A549 (cell line): ENCODE measurements around the gene PFKFB3. TPM values are rescaled to one million over a fixed set of nuclear protein-coding genes. Genes with fewer than 3 reads are reported as not detected.
A peak's percentile ranks its signal among the peaks of the same experiment; 100 is the strongest.

ENCODE experiments used
- ATAC-seq, 2 experiments: fragments of 200-7000 bp in 1 of 2; fragments of >200 bp in 1 of 2; cut with Nextera tagmentation in 1 of 2; cut with Tn5 transposase in 1 of 2; 3 replicates each; pipeline versions ENCODE4 v1.8.0 to v1.9.1; 2018 to 2020; ENCODE audit warnings: mild to moderate bottlenecking in 1 of 2, moderate library complexity in 1 of 2
- CTCF ChIA-PET: fragments of 300-600 bp; sonication (Branson Sonifier 250); formaldehyde crosslinking; extraction: SDS; loops from one replicate; lab custom pipeline; 2021; ENCODE audit warnings: antibody characterized with exemption, inconsistent platforms; lab: Yijun Ruan, JAX
- POLR2A ChIA-PET: fragments of 350-600 bp; formaldehyde crosslinking; extraction: SDS; loops from one replicate; lab custom pipeline; 2021; ENCODE audit warnings: antibody characterized with exemption, inconsistent platforms; lab: Yijun Ruan, JAX
- DNase-seq, 2 experiments: peaks; one replicate each; pipeline versions ENCODE4 v3.0.0 to v3.0.0-alpha.2; 2011 to 2016; ENCODE audit warnings: low read depth in 1 of 2, low spot score in 1 of 2
- FAIRE-seq: peaks from 2 replicates; lab custom pipeline; 2011; peaks lifted over from hg19 to GRCh38; lab: Jason Lieb, UNC
- H3K27ac ChIP-seq, 2 experiments: fragments of >200 bp; sonication (Bioruptor Twin); formaldehyde crosslinking; 3 replicates each; pipeline ENCODE4 v1.5.1; 2016 to 2017
- H3K4me1 ChIP-seq: fragments of >200 bp; sonication (Bioruptor Twin); formaldehyde crosslinking; 3 replicates; pipeline ENCODE4 v1.6.1; 2016
- H3K4me2 ChIP-seq: fragments of >200 bp; sonication (Bioruptor Twin); formaldehyde crosslinking; 3 replicates; pipeline ENCODE4 v1.6.1; 2016
- H3K4me3 ChIP-seq: fragments of >200 bp; sonication (Bioruptor Twin); formaldehyde crosslinking; 3 replicates; pipeline ENCODE4 v1.5.1; 2016
- H3K9me3 ChIP-seq: fragments of >200 bp; sonication (Bioruptor Twin); formaldehyde crosslinking; 3 replicates; pipeline ENCODE4 v1.6.1; 2016
- ATOH8 ChIP-seq: fragments of 250-450 bp; sonication (Bioruptor Pico); IDR thresholded peaks from 2 replicates; pipeline ENCODE4 v1.5.0; 2020; ENCODE audit warnings: low read depth, mild to moderate bottlenecking, moderate library complexity
- BCL3 ChIP-seq: fragments of >200 bp; sonication (Bioruptor Twin); formaldehyde crosslinking; IDR thresholded peaks from 3 replicates; pipeline ENCODE4 v1.6.1; 2016
- BHLHE40 ChIP-seq: IDR thresholded peaks from 2 replicates; pipeline ENCODE4 v1.6.1; 2012; ENCODE audit warnings: low read depth, low read length, inconsistent platforms
- CBX8 ChIP-seq: fragments of 200-600 bp; sonication (generic); IDR thresholded peaks from 2 replicates; pipeline ENCODE4 v1.6.1; 2016
- CEBPB ChIP-seq, 2 experiments: fragments of >200 bp in 1 of 2; sonication (Bioruptor Twin) in 1 of 2; formaldehyde crosslinking in 1 of 2; IDR thresholded peaks; 2 replicates each; pipeline ENCODE4 v1.6.1; 2012 to 2016
- CHD2 ChIP-seq: fragments of 150-350 bp; IDR thresholded peaks from 2 replicates; pipeline ENCODE4 v1.6.1; 2014; ENCODE audit warnings: low read length; ENCODE audit not compliant: partially characterized antibody
- EHMT2 ChIP-seq: fragments of 200-600 bp; sonication (generic); IDR thresholded peaks from 2 replicates; pipeline ENCODE4 v1.6.1; 2016; ENCODE audit warnings: antibody characterized with exemption, low read depth, mild to moderate bottlenecking, moderate library complexity
- FOSL2 ChIP-seq, 2 experiments: fragments of 450-650 bp in 1 of 2; fragments of >200 bp in 1 of 2; sonication (Bioruptor Twin) in 1 of 2; formaldehyde crosslinking; IDR thresholded peaks; 2 replicates each; pipeline versions ENCODE4 v1.5.0 to v1.6.1; 2016 to 2020; ENCODE audit warnings: mild to moderate bottlenecking in 1 of 2, moderate library complexity in 1 of 2
- FOXS1 ChIP-seq: fragments of 250-450 bp; sonication (Bioruptor Pico); IDR thresholded peaks from 2 replicates; pipeline ENCODE4 v1.5.0; 2020; ENCODE audit warnings: mild to moderate bottlenecking, moderate library complexity
- HDAC2 ChIP-seq: fragments of 200-600 bp; sonication (generic); IDR thresholded peaks from 2 replicates; pipeline ENCODE4 v1.6.1; 2016
- HEYL ChIP-seq: fragments of 250-450 bp; sonication (Bioruptor Pico); IDR thresholded peaks from 2 replicates; pipeline ENCODE4 v1.8.0; 2021; ENCODE audit warnings: mild to moderate bottlenecking, moderate library complexity
- HMGXB4 ChIP-seq: fragments of 250-450 bp; sonication (Bioruptor Pico); IDR thresholded peaks from 2 replicates; pipeline ENCODE4 v1.5.0; 2021; ENCODE audit warnings: mild to moderate bottlenecking, moderate library complexity, borderline replicate concordance
- HOXB13 ChIP-seq: fragments of 250-450 bp; sonication (Bioruptor Pico); IDR thresholded peaks from 2 replicates; pipeline ENCODE4 v1.5.0; 2020; ENCODE audit warnings: low read depth, mild to moderate bottlenecking, moderate library complexity
- JUN ChIP-seq, 2 experiments: fragments of >200 bp; sonication (Bioruptor Twin); formaldehyde crosslinking; IDR thresholded peaks; 2 replicates in 1 of 2; 3 replicates in 1 of 2; pipeline ENCODE4 v1.6.1; 2016 to 2017
- JUNB ChIP-seq: fragments of >200 bp; sonication (Bioruptor Twin); formaldehyde crosslinking; IDR thresholded peaks from 2 replicates; pipeline ENCODE4 v1.6.1; 2016
- MAX ChIP-seq: IDR thresholded peaks from 2 replicates; pipeline ENCODE4 v1.6.1; 2012
- MYC ChIP-seq: IDR thresholded peaks from 2 replicates; pipeline ENCODE4 v1.6.1; 2012; ENCODE audit warnings: mild to moderate bottlenecking, inconsistent platforms, low read length, improper control_type of control experiment, borderline replicate concordance
- PHF8 ChIP-seq: fragments of 200-600 bp; sonication (generic); IDR thresholded peaks from 2 replicates; pipeline ENCODE4 v1.6.1; 2016; ENCODE audit warnings: low read depth, mild to moderate bottlenecking, antibody characterized with exemption, moderate library complexity, borderline replicate concordance
- RAD21 ChIP-seq, 2 experiments: fragments of >200 bp in 1 of 2; sonication (Bioruptor Twin) in 1 of 2; formaldehyde crosslinking in 1 of 2; IDR thresholded peaks in 1 of 2; conservative IDR thresholded peaks in 1 of 2; 2 replicates in 1 of 2; 3 replicates in 1 of 2; pipeline ENCODE4 v1.6.1; 2012 to 2018; ENCODE audit warnings: inconsistent platforms in 1 of 2
- RARB ChIP-seq: fragments of 250-450 bp; sonication (Bioruptor Pico); IDR thresholded peaks from 2 replicates; pipeline ENCODE4 v1.8.0; 2021; ENCODE audit warnings: mild to moderate bottlenecking, moderate library complexity
- RCOR1 ChIP-seq: fragments of 150-350 bp; IDR thresholded peaks from 2 replicates; pipeline ENCODE4 v1.6.1; 2014; ENCODE audit warnings: antibody characterized with exemption, low read length, low read depth
- TFCP2L1 ChIP-seq: fragments of 250-450 bp; sonication (Bioruptor Pico); IDR thresholded peaks from 2 replicates; pipeline ENCODE4 v1.5.0; 2021; ENCODE audit warnings: mild to moderate bottlenecking
- USF2 ChIP-seq: fragments of 450-650 bp; IDR thresholded peaks from 2 replicates; pipeline ENCODE4 v1.6.1; 2014; ENCODE audit warnings: antibody characterized with exemption
- ZNF302 ChIP-seq: fragments of 250-450 bp; sonication (Bioruptor Pico); IDR thresholded peaks from 2 replicates; pipeline ENCODE4 v1.9.0; 2021; ENCODE audit warnings: inconsistent platforms, mild to moderate bottlenecking, moderate library complexity
- WGBS: methylation state at CpG from one replicate; pipeline ENCODE4 v1.1.6; 2017; ENCODE audit errors: missing lambda C conversion rate; 5-methylcytosine and 5-hydroxymethylcytosine counted together
- polyA plus RNA-seq, 4 experiments: library from polyadenylated mRNA; depleted of rRNA in 3 of 4; stranded (reverse); fragments of >200 nt; fragmentation: RNase III in 1 of 4; extraction: RNeasy Plus Mini Kit Qiagen cat#74134 plus additional on column Dnase treatment in 1 of 4; gene quantifications; 2 replicates in 3 of 4; 3 replicates in 1 of 4; pipeline ENCODE4 v1.2.3, GENCODE V29; 2011 to 2017

Gene PFKFB3
- polyA plus RNA-seq, 2 of the 4 experiments (the other 2 are of a cell fraction) = 139 to 232 TPM

- Histone ChIP-seq H3K4me1 (peaks cover 52% of the 10 kb centered on the region), H3K9me3 (no peaks in the 10 kb centered on the region), H3K27ac (peak overlapping the region; percentile 98 to 100), H3K4me3 (no peak overlapping the region), H3K4me2 (peak overlapping the region; percentile 83; the same call in 1 of the 3 replicates)
- FAIRE-seq = no peak
- TF ChIP-seq HDAC2 = no peak
- peak in 1 of 2 experiments; percentile 77; a peak in 2 of 4 replicates for TF ChIP-seq CEBPB (IDR thresholded peaks at IDR 0.05)
- ChIA-PET POLR2A (interaction anchor here (0.7 kb wide), 1 partner anchor 127 kb away, joined by 3 read pairs; no protein-coding TSS in a partner anchor), CTCF (interaction anchor here (0.6 to 1.6 kb wide), 6 partner anchors 29 to 248 kb away, joined by 3 to 7 read pairs (median 4); partner anchors contain the start of gene PFKFB3)
- no peak for DNase-seq
- ATAC-seq = no peak
- 87% methylated on average over 4 of the region's 4 CpGs for WGBS
Measured at GRCh38 chr10:6274040-6274439, 71.3 kb downstream of the PFKFB3 start.

GRCh38 chr10:6274484-6274883 is 71.8 kb downstream of the PFKFB3 start:
- no peak for TF ChIP-seq HOXB13 (CRISPR knock-in tag)
- no peak for TF ChIP-seq HMGXB4 (CRISPR knock-in tag)
- no peak for TF ChIP-seq JUN (IDR thresholded peaks at IDR 0.05)
- TF ChIP-seq RARB (CRISPR knock-in tag) = no peak
- peak overlapping the region; percentile 98 to 100 for H3K27ac ChIP-seq
- DNase-seq (no peak), FAIRE-seq (no peak), ATAC-seq (no peak)
- ChIA-PET CTCF (interaction anchor here (0.7 to 1.6 kb wide), 9 partner anchors 26 to 297 kb away, joined by 3 to 7 read pairs (median 4); partner anchors contain the start of genes IL15RA and PFKFB3), POLR2A (interaction anchor here (0.7 to 2.5 kb wide), 10 partner anchors 16 to 127 kb away, joined by 3 to 34 read pairs (median 5); partner anchors contain the start of gene PFKFB3)
- H3K4me1 ChIP-seq = peaks cover 54% of the 10 kb centered on the region
- peak overlapping the region; percentile 83 for H3K4me2 ChIP-seq
- WGBS = 83% methylated on average over 7 of the region's 7 CpGs
- H3K4me3 ChIP-seq = peak overlapping the region; percentile 35; the same call in 2 of the 3 replicates
- no peaks in the 10 kb centered on the region for H3K9me3 ChIP-seq

GRCh38 chr10:6275022-6275997 is 72.6 kb downstream of the PFKFB3 start:
- ChIA-PET CTCF (interaction anchor here (0.6 to 2.0 kb wide), 7 partner anchors 25 to 298 kb away, joined by 3 to 14 read pairs (median 4); partner anchors contain the start of genes IL15RA and PFKFB3), POLR2A (interaction anchor here (0.7 to 2.5 kb wide), 13 partner anchors 16 to 126 kb away, joined by 3 to 34 read pairs (median 5); partner anchors contain the start of gene PFKFB3)
- DNase-seq (peak; percentile 96 to 99), FAIRE-seq (peak; percentile 23), ATAC-seq (peak; percentile 86 to 93)
- peaks cover 61% of the 10 kb centered on the region for H3K4me1 ChIP-seq
- peak overlapping the region; percentile 35 for H3K4me3 ChIP-seq
- H3K9me3 ChIP-seq = no peaks in the 10 kb centered on the region
- peak overlapping the region; percentile 83 for H3K4me2 ChIP-seq
- 10% methylated on average over 28 of the region's 29 CpGs for WGBS
- H3K27ac ChIP-seq = peak overlapping the region; percentile 98 to 100
- 0 out of 2 replicates have a peak, but pooled peaks have one; percentile 40 for TF ChIP-seq MYC
- TF ChIP-seq FOXS1 (CRISPR knock-in tag) = peak; percentile 74; the same call in 1 of the 2 replicates
- TF ChIP-seq BCL3 = 0 out of 3 replicates have a peak, but pooled peaks have one; percentile 47
- no peak for TF ChIP-seq RCOR1
- no peak for TF ChIP-seq CHD2
- TF ChIP-seq EHMT2 = no peak
- peak; percentile 76; the same call in 1 of the 2 replicates for TF ChIP-seq HOXB13 (CRISPR knock-in tag)
- peak; percentile 88 to 90 for TF ChIP-seq JUN (IDR thresholded peaks at IDR 0.05)
- TF ChIP-seq CBX8 = no peak
- peak; percentile 18; the same call in 1 of the 2 replicates for TF ChIP-seq HEYL (CRISPR knock-in tag)
- TF ChIP-seq TFCP2L1 = no peak
- TF ChIP-seq USF2 = 0 out of 2 replicates have a peak, but pooled peaks have one; percentile 15
- TF ChIP-seq JUNB = peak; percentile 80
- peak; percentile 84 for TF ChIP-seq FOSL2 (IDR thresholded peaks at IDR 0.05)
- TF ChIP-seq FOSL2 (CRISPR knock-in tag; IDR thresholded peaks at IDR 0.05) = peak; percentile 100
- TF ChIP-seq BHLHE40 = 0 out of 2 replicates have a peak, but pooled peaks have one; percentile 10
- TF ChIP-seq RAD21 (conservative IDR thresholded peaks at IDR 0.05 in 1 of 2, IDR thresholded peaks at IDR 0.05 in 1 of 2) = peak in 1 of 2 experiments; percentile 43; a peak in 3 of 5 replicates
- TF ChIP-seq ATOH8 = 0 out of 2 replicates have a peak, but pooled peaks have one; percentile 56
- TF ChIP-seq ZNF302 (CRISPR knock-in tag) = 0 out of 2 replicates have a peak, but pooled peaks have one; percentile 9
- TF ChIP-seq MAX = peak; percentile 96
- TF ChIP-seq PHF8 = no peak
